Naive thymus-derived CD4-positive, alpha-beta T cell (primary cell): ENCODE data around the gene MTX2. TPM values are rescaled to one million over a fixed set of nuclear protein-coding genes. Genes with fewer than 3 reads are reported as not detected.
"Not testable (repeated sequence)": the region's sequence is repeated elsewhere in the genome, so short reads cannot be mapped to it uniquely, and the experiment has no call there.

Experiments used
- ATAC-seq: fragments of 150-1000 bp; cut with Tn5 transposase; 2 replicates; pipeline ENCODE4 v1.10.0; 2021; ENCODE audit warnings: mild to moderate bottlenecking, moderate library complexity
- CTCF ChIA-PET: fragments of 350-600 bp; sonication (Branson Sonifier 250); formaldehyde crosslinking; loops from one replicate; lab custom pipeline; 2021; ENCODE audit warnings: antibody characterized with exemption; lab: Charles Lee
- POLR2A ChIA-PET: fragments of 350-600 bp; sonication (Branson Sonifier 250); formaldehyde crosslinking; loops from one replicate; lab custom pipeline; 2021; ENCODE audit warnings: antibody characterized with exemption, inconsistent platforms; lab: Charles Lee
- DNase-seq, 9 donors: peaks; one replicate each; pipeline versions ENCODE4 v3.0.0 to v3.0.0-alpha.2; 2020 to 2022; ENCODE audit warnings: mixed read lengths in 1 of 9
- H3K27ac ChIP-seq: one replicate; pipeline ENCODE4 v1.7.0; 2013; ENCODE audit warnings: mild to moderate bottlenecking, low read depth, low read length, moderate library complexity
- H3K27me3 ChIP-seq, 2 donors: one replicate each; pipeline ENCODE4 v1.7.0; 2013; ENCODE audit warnings: low read length in 2 of 2, mild to moderate bottlenecking in 2 of 2, moderate library complexity in 2 of 2; ENCODE audit not compliant: control insufficient read depth in 2 of 2, insufficient read depth in 2 of 2
- H3K36me3 ChIP-seq, 3 experiments: 1 replicate in 2 of 3; 2 replicates in 1 of 3; pipeline ENCODE4 v1.7.0; 2013; ENCODE audit warnings: low read length in 3 of 3, mild to moderate bottlenecking in 3 of 3, moderate library complexity in 1 of 3; ENCODE audit not compliant: insufficient read depth in 3 of 3, control insufficient read depth in 2 of 3
- H3K4me1 ChIP-seq, 2 donors: one replicate each; pipeline ENCODE4 v1.7.0; 2013; ENCODE audit warnings: low read length in 2 of 2, mild to moderate bottlenecking in 2 of 2, moderate library complexity in 1 of 2; ENCODE audit not compliant: control insufficient read depth in 2 of 2, insufficient read depth in 2 of 2
- H3K4me3 ChIP-seq: 2 replicates; pipeline ENCODE4 v1.7.0; 2013; ENCODE audit warnings: mild to moderate bottlenecking, low read length
- H3K9me3 ChIP-seq, 3 experiments: 1 replicate in 2 of 3; 2 replicates in 1 of 3; pipeline ENCODE4 v1.7.0; 2013; ENCODE audit warnings: low read length in 3 of 3; ENCODE audit not compliant: control insufficient read depth in 2 of 3
- H3K27ac Mint-ChIP-seq, 9 donors: one replicate each; pipeline ENCODE4 v1.8.0; 2020 to 2022; ENCODE audit warnings: mixed read lengths in 9 of 9, mild to moderate bottlenecking in 8 of 9, moderate library complexity in 5 of 9, inconsistent platforms in 2 of 9
- H3K27me3 Mint-ChIP-seq, 5 donors: one replicate each; pipeline ENCODE4 v1.8.0; 2021 to 2022; ENCODE audit warnings: mixed read lengths in 5 of 5, mild to moderate bottlenecking in 1 of 5
- H3K36me3 Mint-ChIP-seq, 5 donors: one replicate each; pipeline ENCODE4 v1.8.0; 2020 to 2022; ENCODE audit warnings: mixed read lengths in 5 of 5, mild to moderate bottlenecking in 3 of 5, inconsistent platforms in 1 of 5
- H3K4me1 Mint-ChIP-seq, 7 donors: one replicate each; pipeline ENCODE4 v1.8.0; 2020 to 2022; ENCODE audit warnings: mixed read lengths in 7 of 7, mild to moderate bottlenecking in 3 of 7, inconsistent platforms in 1 of 7
- H3K4me3 Mint-ChIP-seq, 10 donors: one replicate each; pipeline ENCODE4 v1.8.0; 2020 to 2022; ENCODE audit warnings: mild to moderate bottlenecking in 10 of 10, mixed read lengths in 10 of 10, moderate library complexity in 6 of 10, inconsistent platforms in 2 of 10
- H3K9me3 Mint-ChIP-seq, 11 donors: one replicate each; pipeline ENCODE4 v1.8.0; 2020 to 2022; ENCODE audit warnings: mixed read lengths in 11 of 11, mild to moderate bottlenecking in 4 of 11, inconsistent platforms in 1 of 11, moderate library complexity in 1 of 11
- intact Hi-C, 2 donors: fragments of 100-400 bp; cut with micrococcal nuclease; formaldehyde crosslinking; loops; one replicate each; pipeline ENCODE4 v1.15.1; 2023
- polyA plus RNA-seq, 2 donors: library from polyadenylated mRNA; unstranded; fragments of 300-500 nt; fragmentation: Illumina TruSeq; gene quantifications; one replicate each; pipeline ENCODE4 v1.2.3, GENCODE V29; 2021
- total RNA-seq, 6 experiments: library from RNA in 5 of 6; stranded (reverse) in 5 of 6; gene quantifications; 1 replicate in 5 of 6; 2 replicates in 1 of 6; pipeline ENCODE4 v1.2.3 and lab custom pipeline; 2021 to 2026

The MTX2 gene
- total and polyA plus RNA-seq, 7 experiments from 2014 or later, result 6.6 to 19.5 (median 9.3) TPM

DNA sequence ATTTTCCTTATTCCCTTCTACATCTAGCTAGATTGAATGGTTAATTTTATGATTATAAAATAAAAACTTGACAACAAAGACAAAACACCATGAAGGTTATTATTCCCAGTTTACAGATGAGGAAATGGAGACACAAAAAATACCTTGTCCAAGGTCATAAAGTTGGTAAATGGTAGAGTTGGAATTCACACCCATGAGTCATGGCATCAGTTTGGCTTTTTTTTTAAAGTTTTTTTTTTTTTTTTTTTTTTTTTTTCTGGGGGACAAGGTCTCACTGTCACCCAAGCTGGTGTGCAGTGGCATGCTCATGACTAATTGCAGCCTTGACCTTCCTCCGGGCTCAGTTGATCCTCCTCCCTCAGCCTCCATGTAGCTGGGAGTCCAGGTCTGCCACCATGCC lies 70.0 kb downstream of the MTX2 start:
- no peak overlapping the region for H3K27ac ChIP-seq
- no peaks in the 10 kb centered on the region for H3K4me1 Mint-ChIP-seq
- ATAC-seq (no peak), DNase-seq (no peak)
- H3K9me3 ChIP-seq, result no peaks in the 10 kb centered on the region
- no peaks in the 10 kb centered on the region for H3K4me1 ChIP-seq
- H3K4me3 ChIP-seq, result no peak overlapping the region
- no peak overlapping the region for H3K4me3 Mint-ChIP-seq
- peaks cover 0 to 2% (median 0%) of the 10 kb centered on the region in 5 donors for H3K27me3 Mint-ChIP-seq
- peaks cover 0 to 4% (median 0%) of the 10 kb centered on the region in 3 experiments for H3K36me3 ChIP-seq
- ChIA-PET CTCF (no interaction called here), POLR2A (no interaction called here)
- no peak overlapping the region for H3K27ac Mint-ChIP-seq
- intact Hi-C loops, result no loop called here
- peaks cover 0 to 5% (median 0%) of the 10 kb centered on the region in 11 donors for H3K9me3 Mint-ChIP-seq
- peaks cover 4 to 34% (median 15%) of the 10 kb centered on the region in 5 donors for H3K36me3 Mint-ChIP-seq
- H3K27me3 ChIP-seq, result no peaks in the 10 kb centered on the region

DNA sequence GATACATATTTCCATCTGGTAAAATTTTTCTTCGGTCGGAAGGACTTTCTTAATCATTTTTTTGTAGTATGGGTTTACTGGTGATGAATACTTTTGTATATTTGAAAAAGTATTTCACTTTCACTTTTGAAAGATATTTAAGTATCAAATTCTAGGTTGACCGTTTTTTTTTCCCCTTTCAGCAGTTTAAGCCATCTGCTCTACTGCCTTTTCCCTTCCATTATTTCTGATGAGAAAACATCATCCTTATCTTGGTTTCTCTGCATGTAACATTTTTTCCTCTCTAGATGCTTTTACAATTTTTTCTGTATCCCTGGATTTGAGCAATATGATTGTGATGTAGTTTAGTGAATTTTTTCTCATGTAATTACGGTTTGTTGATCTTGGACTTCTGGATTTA lies 87.0 kb downstream of the MTX2 start:
- intact Hi-C loops, result no loop called here
- DNase-seq (no peak), ATAC-seq (no peak)
- ChIA-PET CTCF (no interaction called here), POLR2A (no interaction called here)
- Mint-ChIP-seq H3K27ac (no peak overlapping the region), H3K9me3 (peaks cover 0 to 12% (median 5%) of the 10 kb centered on the region in 11 donors), H3K4me3 (no peak overlapping the region), H3K4me1 (peaks cover 0 to 1% (median 0%) of the 10 kb centered on the region in 7 donors), H3K36me3 (peaks cover 0 to 13% (median 10%) of the 10 kb centered on the region in 5 donors), H3K27me3 (peaks cover 0 to 10% (median 5%) of the 10 kb centered on the region in 5 donors)
- H3K27ac ChIP-seq, result no peak overlapping the region
- no peaks in the 10 kb centered on the region for H3K4me1 ChIP-seq
- H3K9me3 ChIP-seq, result no peaks in the 10 kb centered on the region
- no peaks in the 10 kb centered on the region for H3K27me3 ChIP-seq
- no peak overlapping the region for H3K4me3 ChIP-seq
- no peaks in the 10 kb centered on the region for H3K36me3 ChIP-seq

DNA sequence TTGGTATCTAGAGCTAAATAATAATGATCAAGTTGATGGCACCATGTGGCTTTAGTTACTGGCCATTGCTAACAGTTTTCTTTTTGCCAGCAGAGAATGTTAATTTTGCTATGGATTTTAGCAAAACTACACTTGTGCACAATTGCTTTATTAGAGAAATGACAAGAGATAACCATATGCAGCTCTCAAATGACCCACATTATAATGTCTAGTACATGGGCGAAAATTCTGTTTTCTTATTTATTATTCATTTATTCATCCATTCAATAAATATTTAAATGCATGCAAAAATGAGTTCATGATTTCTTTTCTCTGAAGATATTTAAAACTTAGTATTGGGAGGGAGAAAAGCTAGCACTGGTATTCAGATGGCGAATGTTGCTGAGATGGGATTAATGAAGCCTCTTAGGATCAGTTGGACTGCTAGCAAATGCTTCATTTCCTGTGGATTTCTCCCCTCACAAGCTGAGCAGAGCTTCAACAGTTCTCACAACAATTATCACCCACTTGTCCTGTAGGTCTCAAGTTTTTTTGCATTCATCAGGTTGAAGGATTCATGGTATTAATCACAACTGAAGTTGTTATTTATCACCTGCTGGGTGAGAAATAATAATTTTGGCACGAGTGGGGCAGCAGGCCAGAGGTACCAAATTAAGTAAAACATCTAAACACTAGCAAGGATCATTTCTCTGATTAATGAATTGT lies 95.2 kb downstream of the MTX2 start:
- ATAC-seq (no peak), DNase-seq (no peak)
- ChIA-PET POLR2A (no interaction called here), CTCF (interaction anchor here (0.6 kb wide), 1 partner anchor 212 kb away, joined by 3 read pairs; no protein-coding TSS in a partner anchor)
- Histone ChIP-seq H3K4me1 (no peaks in the 10 kb centered on the region), H3K36me3 (no peaks in the 10 kb centered on the region), H3K4me3 (no peak overlapping the region), H3K27me3 (no peaks in the 10 kb centered on the region), H3K9me3 (no peaks in the 10 kb centered on the region), H3K27ac (no peak overlapping the region)
- Mint-ChIP-seq H3K9me3 (peaks cover 0 to 5% (median 0%) of the 10 kb centered on the region in 11 donors), H3K4me1 (no peaks in the 10 kb centered on the region), H3K27me3 (peaks cover 11 to 24% (median 15%) of the 10 kb centered on the region in 5 donors), H3K36me3 (no peaks in the 10 kb centered on the region), H3K27ac (no peak overlapping the region), H3K4me3 (no peak overlapping the region)
- intact Hi-C loops, result no loop called here

DNA sequence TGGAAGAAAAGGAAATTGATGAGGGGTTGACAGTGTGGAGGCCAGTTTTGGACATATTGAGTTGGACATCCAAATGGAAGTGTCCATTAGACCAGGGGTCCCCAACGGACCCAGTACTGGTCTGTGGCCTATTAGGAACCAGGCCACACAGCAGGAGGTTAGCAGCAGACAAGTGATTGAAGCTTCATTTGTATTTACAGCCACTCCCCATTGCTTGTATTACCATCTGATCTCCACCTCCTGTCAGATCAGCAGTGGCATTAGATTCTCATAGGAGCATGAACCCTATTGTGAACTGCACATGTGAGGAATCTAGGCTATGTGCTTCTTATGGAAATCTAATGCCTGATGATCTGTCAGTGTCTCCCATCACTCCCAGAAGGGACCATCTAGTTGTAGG lies 99.1 kb downstream of the MTX2 start:
- Histone ChIP-seq H3K4me1 (no peaks in the 10 kb centered on the region), H3K36me3 (no peaks in the 10 kb centered on the region), H3K9me3 (no peaks in the 10 kb centered on the region), H3K27me3 (no peaks in the 10 kb centered on the region), H3K4me3 (no peak overlapping the region), H3K27ac (no peak overlapping the region)
- DNase-seq (no peak), ATAC-seq (no peak)
- Mint-ChIP-seq H3K27ac (no peak overlapping the region), H3K27me3 (peaks cover 9 to 21% (median 11%) of the 10 kb centered on the region in 5 donors), H3K36me3 (no peaks in the 10 kb centered on the region), H3K4me3 (no peak overlapping the region), H3K4me1 (no peaks in the 10 kb centered on the region), H3K9me3 (peaks cover 0 to 5% (median 1%) of the 10 kb centered on the region in 11 donors)
- intact Hi-C loops, result no loop called here
- POLR2A ChIA-PET, result no interaction called here
- CTCF ChIA-PET, result no interaction called here

DNA sequence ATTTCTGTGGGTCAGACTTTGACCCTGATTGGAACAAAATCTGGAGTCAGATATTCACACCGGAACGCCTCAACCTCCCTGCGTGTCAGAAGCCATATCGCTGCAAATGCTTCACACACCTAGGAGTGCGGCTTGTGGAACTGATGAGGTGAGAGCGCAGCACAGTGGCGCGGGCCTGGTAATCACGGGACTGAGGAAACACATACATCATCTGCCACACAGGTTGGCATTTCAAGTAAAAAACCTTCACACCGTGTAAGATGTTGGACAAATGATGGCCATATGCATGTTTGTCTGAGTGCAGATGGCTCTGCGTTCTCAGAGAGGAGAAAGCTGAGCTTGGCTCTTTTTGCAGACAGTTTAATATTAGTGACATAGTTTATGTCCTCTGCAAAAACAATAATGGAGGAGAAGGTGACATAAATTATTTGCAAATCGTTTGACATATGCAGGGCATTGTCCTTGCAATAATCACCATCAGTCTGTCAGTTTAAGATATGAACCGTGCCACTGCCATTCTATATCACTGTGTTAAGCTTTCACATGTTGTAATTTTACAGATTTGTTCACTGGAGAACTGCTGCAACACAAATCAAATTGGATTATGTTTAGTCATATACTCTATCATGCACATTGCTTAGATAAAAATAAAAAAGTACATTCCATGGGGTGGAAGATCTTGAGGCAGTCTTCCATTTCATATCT lies 101.4 kb downstream of the MTX2 start:
- ChIA-PET POLR2A (no interaction called here), CTCF (no interaction called here)
- H3K4me3 ChIP-seq, result no peak overlapping the region
- ATAC-seq, result no peak
- Mint-ChIP-seq H3K4me1 (no peaks in the 10 kb centered on the region), H3K27me3 (peaks cover 17 to 27% (median 20%) of the 10 kb centered on the region in 5 donors), H3K27ac (no peak overlapping the region), H3K9me3 (peaks cover 0 to 12% (median 1%) of the 10 kb centered on the region in 11 donors), H3K36me3 (no peaks in the 10 kb centered on the region), H3K4me3 (no peak overlapping the region)
- H3K4me1 ChIP-seq, result no peaks in the 10 kb centered on the region
- H3K27ac ChIP-seq, result no peak overlapping the region
- intact Hi-C loops, result no loop called here
- H3K36me3 ChIP-seq, result no peaks in the 10 kb centered on the region
- H3K9me3 ChIP-seq, result no peaks in the 10 kb centered on the region
- DNase-seq, result no peak
- H3K27me3 ChIP-seq, result no peaks in the 10 kb centered on the region

DNA sequence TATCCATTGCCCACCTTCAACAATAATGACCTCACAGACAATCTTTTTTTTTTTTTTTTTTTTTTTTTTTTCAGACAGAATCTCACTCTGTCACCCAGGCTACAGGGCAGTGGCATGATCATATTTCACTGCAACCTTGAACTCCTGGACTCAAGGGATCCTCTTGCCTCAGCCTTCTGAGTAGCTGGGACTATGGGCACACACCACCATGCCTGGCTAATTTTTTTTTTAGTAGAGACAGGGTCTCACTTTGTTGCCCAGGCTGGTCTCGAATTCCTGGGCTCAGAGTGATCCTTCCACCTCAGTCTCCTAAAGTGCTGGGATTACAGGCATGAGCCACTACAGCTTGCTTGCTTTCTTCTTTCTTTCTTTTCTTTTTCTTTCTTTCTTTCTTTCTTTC lies 103.9 kb downstream of the MTX2 start:
- DNase-seq, POLR2A ChIA-PET, H3K4me1 Mint-ChIP-seq, H3K4me3 ChIP-seq, H3K27me3 ChIP-seq, H3K9me3 ChIP-seq, intact Hi-C loops, ATAC-seq, CTCF ChIA-PET, H3K36me3 Mint-ChIP-seq, H3K4me1 ChIP-seq, H3K36me3 ChIP-seq, H3K27ac Mint-ChIP-seq, H3K4me3 Mint-ChIP-seq, H3K27ac ChIP-seq: not testable (repeated sequence)
- Mint-ChIP-seq H3K9me3 (peaks cover 0 to 14% (median 3%) of the 10 kb centered on the region in 11 donors), H3K27me3 (peaks cover 11 to 36% (median 17%) of the 10 kb centered on the region in 5 donors)
